HG03103 (cell line): Measurements from ENCODE around the gene RWDD3.

ENCODE experiments used
- ATAC-seq: cut with Tn5 transposase; IDR thresholded peaks from one replicate; pipeline ENCODE4 v1.9.1; 2021; ENCODE audit warnings: low read depth; ENCODE audit not compliant: unreplicated experiment

Gene RWDD3

GRCh38 chr1:95229706-95230105 is 4.3 kb upstream of the RWDD3 start:
- ATAC-seq: no peak

DNA sequence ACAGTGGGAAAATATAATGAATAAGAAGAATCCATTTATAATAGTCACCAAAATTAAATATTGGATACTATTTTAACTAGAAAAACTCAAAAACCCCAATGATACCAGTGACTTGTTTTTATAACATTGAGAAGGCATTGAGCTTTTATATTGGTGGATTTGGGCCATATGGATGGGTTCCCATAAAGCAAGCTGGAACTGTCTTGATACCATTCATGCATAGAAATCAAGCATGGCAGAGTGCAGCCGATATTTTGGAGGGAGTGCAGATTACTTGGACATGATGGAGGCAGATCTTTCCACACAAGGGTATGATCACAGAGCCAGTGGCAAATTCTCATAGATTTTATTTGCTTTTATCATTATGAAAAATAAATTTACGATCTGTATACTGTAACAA is 3.8 kb upstream of the RWDD3 start:
- no peak for ATAC-seq

GRCh38 chr1:95230768-95231191 is 3.2 kb upstream of the RWDD3 start:
- ATAC-seq: no peak

DNA sequence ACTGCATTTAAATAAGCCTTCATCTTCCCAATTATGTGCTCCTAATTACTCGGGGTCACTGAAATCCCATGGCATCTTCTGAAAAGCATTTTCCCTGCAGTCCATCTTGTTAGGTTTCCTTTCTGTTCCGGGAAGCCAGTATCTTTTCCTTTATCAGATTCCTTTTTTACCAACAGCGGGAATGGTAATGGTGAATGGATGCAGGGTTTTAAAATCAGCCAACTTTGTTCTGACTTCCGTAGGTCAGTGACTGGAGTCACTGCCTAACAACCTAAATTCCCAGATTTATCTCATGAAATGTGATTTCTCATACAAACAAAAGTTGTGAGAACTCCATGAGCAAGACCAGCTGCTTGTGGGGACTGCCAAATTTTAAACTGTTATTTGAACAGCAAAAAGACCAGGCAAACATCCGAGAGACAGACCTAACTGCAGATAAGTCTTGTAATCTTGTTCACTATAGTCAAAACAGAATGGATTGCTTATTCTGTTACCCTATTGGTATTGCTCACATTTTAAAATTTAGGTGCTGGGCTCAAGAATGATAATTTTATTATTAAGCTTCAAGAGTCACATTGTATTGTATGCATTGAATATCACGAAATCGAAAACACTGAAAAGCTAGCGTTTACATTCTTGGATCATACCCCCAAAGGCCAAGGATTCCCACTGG is 1.2 kb upstream of the RWDD3 start:
- ATAC-seq: no peak

GRCh38 chr1:95233319-95233736 is 682 bp upstream of the RWDD3 start:
- no peak for ATAC-seq

DNA sequence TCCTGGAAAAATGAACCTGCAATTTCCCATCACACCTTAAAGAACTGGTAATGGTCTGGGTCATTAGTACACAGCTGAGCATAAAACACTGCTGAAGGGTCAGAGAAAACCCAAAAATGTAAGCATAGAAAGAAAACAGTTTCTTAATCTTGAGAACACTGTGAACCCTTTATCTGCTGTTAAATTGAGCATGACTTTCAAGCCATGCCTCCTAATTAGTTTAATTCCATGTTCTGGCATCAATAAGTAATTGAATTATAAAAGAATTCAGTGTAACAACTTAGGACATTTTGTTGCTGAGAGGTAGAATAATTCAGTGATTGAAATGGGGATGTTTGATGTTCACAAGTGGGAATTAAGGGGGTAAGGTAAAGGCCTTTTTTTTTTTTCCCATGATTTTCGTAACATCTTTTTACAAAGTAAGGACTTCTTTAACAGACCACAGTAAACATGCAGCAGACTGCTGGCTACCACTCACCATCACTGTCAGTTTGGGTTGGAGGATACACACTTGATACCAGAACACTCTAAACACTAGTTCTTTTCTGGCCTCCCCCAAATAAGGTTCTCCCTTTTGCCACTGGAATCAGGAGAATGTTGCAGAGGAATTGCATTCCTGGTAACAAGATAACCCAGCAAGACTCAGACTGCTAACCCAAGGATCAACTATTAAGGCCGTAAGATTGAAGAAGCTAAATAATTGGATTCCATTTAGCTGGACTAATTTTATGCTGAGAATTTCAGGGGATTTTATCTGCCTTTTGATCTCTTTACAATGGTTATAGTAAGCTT is 3.0 kb downstream of the RWDD3 start:
- no peak for ATAC-seq

- ATAC-seq: no peak
These were observed 4.1 kb downstream of the RWDD3 start for GRCh38 chr1:95237981-95238703.

- ATAC-seq: no peak
These were observed 11.0 kb downstream of the RWDD3 start for GRCh38 chr1:95245029-95245428.

- ATAC-seq: no peak
These were observed 12.5 kb downstream of the RWDD3 start for GRCh38 chr1:95246511-95246910.

GRCh38 chr1:95247607-95248006 is 13.6 kb downstream of the RWDD3 start:
- no peak for ATAC-seq

GRCh38 chr1:95249916-95250315 is 15.9 kb downstream of the RWDD3 start:
- ATAC-seq: no peak

- ATAC-seq: peak; percentile 81
These were observed 18.4 kb downstream of the RWDD3 start for GRCh38 chr1:95252422-95252821.

- ATAC-seq: no peak
These were observed 20.9 kb downstream of the RWDD3 start for GRCh38 chr1:95254959-95255358.

- ATAC-seq: no peak
These were observed 21.8 kb downstream of the RWDD3 start for GRCh38 chr1:95255826-95256225.

DNA sequence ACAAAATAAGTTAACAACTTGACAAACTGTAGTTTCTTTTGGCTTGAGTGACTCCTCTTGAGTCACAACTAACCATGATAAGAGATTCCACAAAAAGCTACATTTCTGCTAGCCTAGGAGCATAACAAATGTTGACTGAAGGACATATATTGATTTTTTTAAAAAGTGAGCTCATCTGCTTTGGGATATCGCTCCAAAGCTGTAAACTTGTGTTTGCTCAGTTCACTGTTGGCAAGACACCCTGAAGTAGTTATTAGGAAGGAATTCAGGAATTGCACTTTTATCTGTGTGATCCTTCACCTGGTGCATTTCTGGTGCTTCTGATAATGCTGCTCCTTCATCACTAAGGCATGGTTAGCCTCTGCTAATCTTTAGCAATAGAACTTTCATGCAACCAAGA is 23.7 kb downstream of the RWDD3 start:
- ATAC-seq: no peak

DNA sequence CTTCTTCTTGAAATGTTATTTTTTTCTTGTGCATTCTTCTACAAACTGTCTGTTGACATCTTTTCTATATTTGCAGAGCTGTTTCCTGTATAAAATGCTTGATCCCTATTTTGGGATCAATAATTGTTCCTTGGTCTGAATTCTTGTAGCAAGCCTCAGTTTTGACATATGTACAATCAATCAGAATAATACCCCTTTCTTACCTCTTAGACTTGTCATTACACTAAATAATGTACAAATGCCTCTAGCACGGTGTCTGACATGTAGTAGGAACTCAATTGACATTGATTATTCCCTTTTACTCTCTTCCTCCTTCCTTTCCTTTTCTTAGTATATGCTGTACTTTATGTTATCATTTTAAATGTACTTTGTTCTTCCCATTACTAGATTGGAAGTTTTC is 25.2 kb downstream of the RWDD3 start:
- no peak for ATAC-seq

DNA sequence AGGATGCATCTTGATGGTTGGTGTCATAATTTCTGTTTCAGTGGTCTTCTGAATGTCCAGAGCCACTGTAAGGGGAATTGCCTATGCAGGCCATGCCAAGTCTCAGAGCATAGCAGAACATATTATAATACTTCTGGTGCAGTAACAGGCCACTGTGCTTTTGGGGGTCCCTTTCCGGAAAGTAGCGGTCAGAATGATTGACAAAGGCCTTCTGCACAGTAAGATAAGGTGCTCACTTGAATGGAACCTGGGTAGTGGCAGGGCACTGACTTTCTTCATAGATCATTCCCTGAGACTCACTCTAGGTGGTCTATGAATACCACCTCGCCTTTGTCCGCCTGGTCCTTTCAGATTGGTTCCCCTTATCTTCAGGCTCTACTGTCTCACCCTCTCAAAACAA is 28.9 kb downstream of the RWDD3 start:
- no peak for ATAC-seq

GRCh38 chr1:95263450-95263849 is 29.4 kb downstream of the RWDD3 start:
- no peak for ATAC-seq

DNA sequence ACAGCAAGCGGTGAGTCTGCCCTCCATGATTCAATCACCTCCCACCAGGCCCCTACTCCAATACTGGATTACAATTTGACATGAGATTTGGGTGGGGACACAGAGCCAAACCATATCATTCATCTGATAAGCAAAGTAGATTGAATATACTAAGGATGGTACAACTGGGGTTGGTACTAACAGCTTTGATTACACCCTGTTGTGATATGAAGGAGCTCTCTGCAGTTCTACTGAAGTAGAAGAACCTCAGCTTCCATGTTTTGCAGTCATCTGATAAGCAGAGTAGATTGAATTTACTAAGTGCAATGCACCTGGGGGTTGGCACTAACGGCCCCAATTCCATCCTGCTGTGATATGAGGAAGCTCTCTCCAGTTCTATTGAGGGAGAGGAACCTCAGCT is 31.1 kb downstream of the RWDD3 start:
- no peak for ATAC-seq

GRCh38 chr1:95276429-95276828 is 42.4 kb downstream of the RWDD3 start:
- no peak for ATAC-seq

- peak; percentile 59 for ATAC-seq
These were observed 44.4 kb downstream of the RWDD3 start for GRCh38 chr1:95278173-95279006.
